GM12875 (cell line): ENCODE measurements around the gene CLEC2B.

Experiments
- H3K4me3 ChIP-seq: one replicate; pipeline ENCODE4 v1.5.1; 2011; ENCODE audit warnings: low read depth, low read length, control low read depth
- TF ChIP-seq, protein P1 (sequence below): IDR thresholded peaks from 2 replicates; pipeline ENCODE4 v1.5.1; 2011; ENCODE audit warnings: low read depth, mild to moderate bottlenecking, control low read depth, inconsistent platforms, low read length, moderate library complexity, borderline replicate concordance; ENCODE audit not compliant: insufficient read depth

The CLEC2B gene

DNA sequence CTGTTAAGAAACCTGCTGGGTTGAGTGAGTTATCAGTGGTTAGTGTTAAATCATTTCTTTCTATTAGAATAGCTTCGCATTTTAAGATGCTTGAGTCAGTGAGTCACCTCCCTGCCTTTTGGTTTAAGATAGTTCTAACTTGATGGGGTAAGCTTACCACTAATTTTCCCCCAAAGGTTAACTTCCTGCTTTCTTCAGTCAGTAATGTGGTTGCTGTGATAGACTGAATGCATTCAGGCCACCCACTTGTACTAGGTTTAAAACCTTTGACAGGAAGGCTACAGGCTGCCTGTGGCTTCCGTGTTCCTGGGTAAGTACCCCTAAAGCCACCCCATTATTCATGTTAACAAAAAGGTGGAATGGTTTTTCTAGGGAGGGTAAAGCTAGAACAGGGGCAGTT is 37.7 kb upstream of the CLEC2B start:
- TF ChIP-seq, protein P1, sequence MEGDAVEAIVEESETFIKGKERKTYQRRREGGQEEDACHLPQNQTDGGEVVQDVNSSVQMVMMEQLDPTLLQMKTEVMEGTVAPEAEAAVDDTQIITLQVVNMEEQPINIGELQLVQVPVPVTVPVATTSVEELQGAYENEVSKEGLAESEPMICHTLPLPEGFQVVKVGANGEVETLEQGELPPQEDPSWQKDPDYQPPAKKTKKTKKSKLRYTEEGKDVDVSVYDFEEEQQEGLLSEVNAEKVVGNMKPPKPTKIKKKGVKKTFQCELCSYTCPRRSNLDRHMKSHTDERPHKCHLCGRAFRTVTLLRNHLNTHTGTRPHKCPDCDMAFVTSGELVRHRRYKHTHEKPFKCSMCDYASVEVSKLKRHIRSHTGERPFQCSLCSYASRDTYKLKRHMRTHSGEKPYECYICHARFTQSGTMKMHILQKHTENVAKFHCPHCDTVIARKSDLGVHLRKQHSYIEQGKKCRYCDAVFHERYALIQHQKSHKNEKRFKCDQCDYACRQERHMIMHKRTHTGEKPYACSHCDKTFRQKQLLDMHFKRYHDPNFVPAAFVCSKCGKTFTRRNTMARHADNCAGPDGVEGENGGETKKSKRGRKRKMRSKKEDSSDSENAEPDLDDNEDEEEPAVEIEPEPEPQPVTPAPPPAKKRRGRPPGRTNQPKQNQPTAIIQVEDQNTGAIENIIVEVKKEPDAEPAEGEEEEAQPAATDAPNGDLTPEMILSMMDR, result no peak

DNA sequence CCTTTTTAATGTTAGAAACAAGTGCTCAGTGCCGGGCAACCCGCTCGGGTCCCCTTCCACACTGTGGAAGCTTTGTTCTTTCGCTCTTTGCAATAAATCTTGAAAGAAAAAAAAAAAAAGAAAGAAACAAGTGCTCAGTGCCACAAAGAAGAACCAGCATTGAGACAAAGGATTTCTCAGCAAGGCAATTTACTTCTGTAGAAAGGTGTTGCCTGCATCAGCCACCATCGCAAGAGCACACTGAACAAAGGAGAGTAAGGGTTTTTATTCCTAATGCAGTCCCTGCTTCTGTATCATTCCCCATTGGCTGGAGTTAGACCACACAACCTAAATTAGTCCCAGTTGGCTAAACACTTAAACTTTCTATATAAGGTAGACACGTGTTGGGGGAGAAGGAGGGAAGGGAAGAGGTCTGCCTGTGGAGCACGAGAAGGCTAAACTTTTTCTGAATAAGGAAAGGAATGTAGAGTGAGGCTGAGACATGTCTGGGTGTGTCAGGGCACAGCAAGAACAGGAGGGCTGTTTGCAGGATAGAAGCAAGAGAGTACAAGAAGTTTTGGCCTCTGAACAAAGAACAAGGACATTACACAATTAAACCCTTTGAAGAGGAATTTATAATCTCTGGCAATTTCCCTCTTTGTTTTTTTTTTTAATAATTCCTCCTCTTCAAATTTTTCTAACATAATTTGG is 33.5 kb upstream of the CLEC2B start:
- TF ChIP-seq, protein P1, result no peak

More for the DNA sequence above, 37.7 kb upstream of the CLEC2B start:
- no peak overlapping the region for H3K4me3 ChIP-seq

DNA sequence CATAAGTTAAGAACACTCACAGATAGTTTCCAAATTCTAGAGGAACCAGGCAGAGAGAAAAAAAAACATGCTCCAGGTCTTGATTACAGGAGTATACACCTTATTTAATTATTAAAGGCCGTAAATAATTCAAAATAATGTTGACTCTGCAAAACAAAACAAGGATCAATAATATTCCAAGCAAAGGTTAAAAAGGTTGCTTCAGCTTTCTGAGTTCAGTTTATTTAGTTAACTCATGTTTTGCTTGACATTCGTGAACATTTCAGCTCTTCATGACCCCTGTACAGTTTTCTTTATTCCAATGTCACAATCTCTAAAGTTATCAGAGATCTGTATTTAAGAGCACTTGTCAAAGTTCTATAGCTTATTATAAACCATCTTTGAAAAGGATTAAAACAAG is 31.8 kb upstream of the CLEC2B start:
- H3K4me3 ChIP-seq, result no peak overlapping the region
- TF ChIP-seq, protein P1, result no peak

More for the DNA sequence above, 33.5 kb upstream of the CLEC2B start:
- no peak overlapping the region for H3K4me3 ChIP-seq

DNA sequence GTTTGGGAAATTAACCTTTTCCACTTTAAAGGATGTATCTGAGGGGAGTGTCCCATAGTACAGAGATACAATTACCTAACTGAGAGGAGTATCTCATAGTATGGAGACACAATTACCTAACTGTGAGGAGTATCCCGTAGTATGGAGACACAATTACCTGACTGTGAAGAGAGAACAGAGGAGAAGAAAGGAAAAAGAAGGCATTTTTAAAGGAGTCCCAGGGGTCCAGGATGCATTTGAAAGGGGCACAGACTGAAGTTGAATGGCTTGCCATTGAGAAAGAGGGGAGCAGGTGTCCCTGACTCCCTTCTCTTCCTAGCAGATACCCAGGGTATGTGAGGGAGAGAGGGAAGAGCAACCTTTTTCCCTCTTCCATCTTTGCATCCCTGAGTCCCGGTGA is 30.1 kb upstream of the CLEC2B start:
- H3K4me3 ChIP-seq, result no peak overlapping the region
- TF ChIP-seq, protein P1, result no peak

DNA sequence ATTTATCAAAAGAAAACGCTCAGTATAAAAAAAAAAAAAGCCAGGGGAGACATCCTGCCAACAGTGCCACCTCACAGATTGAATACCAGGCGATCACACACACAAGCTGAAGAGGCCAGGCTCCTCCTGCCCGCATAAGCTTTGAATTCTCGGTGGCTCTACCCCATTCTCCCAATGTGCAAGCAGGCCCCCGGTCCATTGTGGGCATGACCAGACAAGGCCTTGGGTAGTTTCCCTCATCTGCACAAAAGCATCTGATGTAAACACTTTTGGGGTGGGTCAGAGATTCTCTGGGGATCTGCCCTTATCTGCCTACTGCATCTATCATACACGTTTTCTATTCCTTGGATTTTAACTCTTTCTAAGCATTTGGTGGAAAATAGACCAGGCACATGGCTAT is 28.4 kb upstream of the CLEC2B start:
- TF ChIP-seq, protein P1, result no peak
- H3K4me3 ChIP-seq, result no peak overlapping the region

DNA sequence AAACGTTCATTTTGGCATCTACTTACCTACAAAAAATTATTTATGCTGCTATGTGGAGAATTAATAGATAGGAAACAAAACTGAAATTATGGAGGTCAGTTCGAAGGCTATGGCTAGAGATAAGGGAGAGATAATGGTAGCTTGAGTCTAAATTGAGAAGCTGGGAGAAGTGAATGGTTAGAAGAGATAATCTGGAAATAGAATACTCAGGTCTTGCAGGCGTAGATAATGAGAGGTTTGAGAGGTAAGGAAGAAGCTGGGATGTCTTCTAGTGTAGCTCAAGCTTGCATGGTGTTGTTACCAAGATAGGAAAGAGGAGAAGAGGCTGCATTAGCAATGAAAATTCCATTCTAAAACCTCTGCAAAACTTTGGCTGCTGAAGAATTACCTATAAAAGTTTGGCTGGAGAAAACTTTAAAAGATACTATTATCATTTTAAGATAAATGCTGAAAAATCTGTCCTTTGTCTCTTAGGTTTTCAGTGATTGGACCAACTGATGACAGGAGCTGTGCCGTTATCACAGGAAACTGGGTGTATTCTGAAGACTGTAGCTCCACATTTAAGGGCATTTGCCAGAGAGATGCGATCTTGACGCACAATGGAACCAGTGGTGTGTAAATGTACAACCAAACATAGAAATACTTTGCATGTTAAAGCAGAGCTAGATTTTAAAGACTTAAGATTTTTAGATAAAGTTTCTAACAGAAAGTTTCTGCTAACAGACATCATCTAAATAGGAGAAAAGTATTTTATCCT is 26.2 kb upstream of the CLEC2B start:
- TF ChIP-seq, protein P1, result no peak
- H3K4me3 ChIP-seq, result no peak overlapping the region
